SK-N-SH treated with all-trans-retinoic acid at 6 μM for 48 hours (cell line): Measurements from ENCODE around the gene GPR132.

Experiments
- ISL1 ChIP-seq: fragments of 250-450 bp; sonication (Bioruptor Pico); IDR thresholded peaks from 2 replicates; pipeline ENCODE4 v2.1.2; 2022; ENCODE audit warnings: mild to moderate bottlenecking, moderate library complexity
- ZC3H10 ChIP-seq: fragments of 250-450 bp; sonication (Bioruptor Pico); IDR thresholded peaks from 2 replicates; pipeline ENCODE4 v1.5.1; 2021; ENCODE audit warnings: mild to moderate bottlenecking, moderate library complexity
- ZFP3 ChIP-seq: fragments of 250-450 bp; sonication (Bioruptor Pico); IDR thresholded peaks from 2 replicates; pipeline ENCODE4 v1.5.0; 2020; ENCODE audit warnings: mild to moderate bottlenecking, moderate library complexity
- TF ChIP-seq, protein P1 (sequence below): fragments of 250-450 bp; sonication (Bioruptor Pico); IDR thresholded peaks from 2 replicates; pipeline ENCODE4 v1.5.0; 2020; ENCODE audit warnings: mild to moderate bottlenecking, moderate library complexity

DNA sequence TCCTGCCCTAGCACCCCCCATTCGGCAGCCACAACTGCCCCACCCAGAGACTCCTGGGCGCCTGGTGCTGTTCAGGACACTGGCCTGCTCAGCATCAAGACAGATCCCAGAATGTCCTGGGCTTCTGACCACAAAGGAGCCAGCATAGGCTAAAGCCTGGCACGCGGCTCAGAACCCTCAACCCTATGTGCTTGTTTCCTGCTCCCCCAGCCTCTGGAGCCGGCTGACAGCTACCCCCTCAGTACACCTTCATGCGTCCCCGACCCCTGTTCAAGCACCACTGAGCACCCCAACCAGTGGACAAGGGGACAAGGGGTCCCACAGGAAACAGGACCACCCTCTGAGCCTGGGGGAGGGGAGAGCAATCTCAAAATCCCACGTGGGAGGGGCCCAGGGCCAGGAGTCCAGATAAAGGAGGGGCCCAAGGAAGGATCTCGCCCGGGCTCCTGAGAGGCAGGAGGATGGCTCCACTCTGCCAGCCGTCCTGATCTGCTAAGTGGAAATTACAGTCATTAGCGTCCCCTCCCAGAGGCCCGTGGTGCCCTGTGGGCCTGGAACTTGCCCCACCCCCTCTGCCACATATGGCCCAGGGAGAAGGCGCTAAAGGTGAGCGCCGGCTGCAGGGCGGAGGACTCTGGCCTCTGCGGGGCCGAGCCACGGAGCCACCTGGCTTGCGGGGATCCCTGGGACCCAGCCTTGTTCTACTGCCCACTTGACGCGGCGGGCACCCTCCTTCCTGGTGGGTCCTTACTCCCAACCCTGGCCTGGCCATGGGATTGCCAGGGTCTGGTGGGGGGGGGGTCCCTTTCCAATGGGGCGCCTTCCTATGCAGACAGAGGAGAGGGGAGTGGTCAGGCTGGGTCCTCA, 27.2 kb upstream of the GPR132 start:
- TF ChIP-seq ZFP3 (no peak), ISL1 (CRISPR knock-in tag) (no peak), ZC3H10 (CRISPR knock-in tag) (no peak)
- TF ChIP-seq, protein P1, sequence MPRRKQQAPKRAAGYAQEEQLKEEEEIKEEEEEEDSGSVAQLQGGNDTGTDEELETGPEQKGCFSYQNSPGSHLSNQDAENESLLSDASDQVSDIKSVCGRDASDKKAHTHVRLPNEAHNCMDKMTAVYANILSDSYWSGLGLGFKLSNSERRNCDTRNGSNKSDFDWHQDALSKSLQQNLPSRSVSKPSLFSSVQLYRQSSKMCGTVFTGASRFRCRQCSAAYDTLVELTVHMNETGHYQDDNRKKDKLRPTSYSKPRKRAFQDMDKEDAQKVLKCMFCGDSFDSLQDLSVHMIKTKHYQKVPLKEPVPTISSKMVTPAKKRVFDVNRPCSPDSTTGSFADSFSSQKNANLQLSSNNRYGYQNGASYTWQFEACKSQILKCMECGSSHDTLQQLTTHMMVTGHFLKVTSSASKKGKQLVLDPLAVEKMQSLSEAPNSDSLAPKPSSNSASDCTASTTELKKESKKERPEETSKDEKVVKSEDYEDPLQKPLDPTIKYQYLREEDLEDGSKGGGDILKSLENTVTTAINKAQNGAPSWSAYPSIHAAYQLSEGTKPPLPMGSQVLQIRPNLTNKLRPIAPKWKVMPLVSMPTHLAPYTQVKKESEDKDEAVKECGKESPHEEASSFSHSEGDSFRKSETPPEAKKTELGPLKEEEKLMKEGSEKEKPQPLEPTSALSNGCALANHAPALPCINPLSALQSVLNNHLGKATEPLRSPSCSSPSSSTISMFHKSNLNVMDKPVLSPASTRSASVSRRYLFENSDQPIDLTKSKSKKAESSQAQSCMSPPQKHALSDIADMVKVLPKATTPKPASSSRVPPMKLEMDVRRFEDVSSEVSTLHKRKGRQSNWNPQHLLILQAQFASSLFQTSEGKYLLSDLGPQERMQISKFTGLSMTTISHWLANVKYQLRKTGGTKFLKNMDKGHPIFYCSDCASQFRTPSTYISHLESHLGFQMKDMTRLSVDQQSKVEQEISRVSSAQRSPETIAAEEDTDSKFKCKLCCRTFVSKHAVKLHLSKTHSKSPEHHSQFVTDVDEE (CRISPR knock-in tag) = no peak
